PFSK-1 (cell line): Measurements from ENCODE around the gene NFIC.

Experiments used
- FOXP2 ChIP-seq: optimal IDR thresholded peaks from 2 replicates; pipeline ENCODE3; 2011; ENCODE audit warnings: borderline replicate concordance, control low read depth, inconsistent platforms; ENCODE audit not compliant: insufficient read depth; ENCODE audit errors: extremely low read length, extremely low read depth
- POLR2AphosphoS5 ChIP-seq: IDR thresholded peaks from 2 replicates; pipeline ENCODE4 v1.6.1; 2012; ENCODE audit warnings: low read depth, mild to moderate bottlenecking, control low read depth, low read length, moderate library complexity
- SIN3A ChIP-seq: IDR thresholded peaks from 2 replicates; pipeline ENCODE4 v1.6.1; 2012; ENCODE audit warnings: mild to moderate bottlenecking, low read length, moderate library complexity, borderline replicate concordance; ENCODE audit not compliant: insufficient read depth
- TAF1 ChIP-seq: IDR thresholded peaks from 2 replicates; pipeline ENCODE4 v1.6.1; 2012; ENCODE audit warnings: low read length, control low read depth, borderline replicate concordance; ENCODE audit not compliant: insufficient read depth
- TF ChIP-seq, protein P1 (sequence below), 2 experiments: IDR thresholded peaks; 2 replicates each; pipeline versions ENCODE4 v1.6.1 to v1.8.0; 2011 to 2012; ENCODE audit warnings: low read depth in 2 of 2, low read length in 2 of 2, control low read depth in 1 of 2, inconsistent platforms in 1 of 2, mild to moderate bottlenecking in 1 of 2, moderate library complexity in 1 of 2; ENCODE audit not compliant: insufficient read depth in 1 of 2

The NFIC gene

GRCh38 chr19:3335431-3336350 is 30.7 kb upstream of the NFIC start:
- TF ChIP-seq FOXP2: no peak
- no peak for TF ChIP-seq TAF1
- TF ChIP-seq SIN3A: no peak
- TF ChIP-seq, protein P1, sequence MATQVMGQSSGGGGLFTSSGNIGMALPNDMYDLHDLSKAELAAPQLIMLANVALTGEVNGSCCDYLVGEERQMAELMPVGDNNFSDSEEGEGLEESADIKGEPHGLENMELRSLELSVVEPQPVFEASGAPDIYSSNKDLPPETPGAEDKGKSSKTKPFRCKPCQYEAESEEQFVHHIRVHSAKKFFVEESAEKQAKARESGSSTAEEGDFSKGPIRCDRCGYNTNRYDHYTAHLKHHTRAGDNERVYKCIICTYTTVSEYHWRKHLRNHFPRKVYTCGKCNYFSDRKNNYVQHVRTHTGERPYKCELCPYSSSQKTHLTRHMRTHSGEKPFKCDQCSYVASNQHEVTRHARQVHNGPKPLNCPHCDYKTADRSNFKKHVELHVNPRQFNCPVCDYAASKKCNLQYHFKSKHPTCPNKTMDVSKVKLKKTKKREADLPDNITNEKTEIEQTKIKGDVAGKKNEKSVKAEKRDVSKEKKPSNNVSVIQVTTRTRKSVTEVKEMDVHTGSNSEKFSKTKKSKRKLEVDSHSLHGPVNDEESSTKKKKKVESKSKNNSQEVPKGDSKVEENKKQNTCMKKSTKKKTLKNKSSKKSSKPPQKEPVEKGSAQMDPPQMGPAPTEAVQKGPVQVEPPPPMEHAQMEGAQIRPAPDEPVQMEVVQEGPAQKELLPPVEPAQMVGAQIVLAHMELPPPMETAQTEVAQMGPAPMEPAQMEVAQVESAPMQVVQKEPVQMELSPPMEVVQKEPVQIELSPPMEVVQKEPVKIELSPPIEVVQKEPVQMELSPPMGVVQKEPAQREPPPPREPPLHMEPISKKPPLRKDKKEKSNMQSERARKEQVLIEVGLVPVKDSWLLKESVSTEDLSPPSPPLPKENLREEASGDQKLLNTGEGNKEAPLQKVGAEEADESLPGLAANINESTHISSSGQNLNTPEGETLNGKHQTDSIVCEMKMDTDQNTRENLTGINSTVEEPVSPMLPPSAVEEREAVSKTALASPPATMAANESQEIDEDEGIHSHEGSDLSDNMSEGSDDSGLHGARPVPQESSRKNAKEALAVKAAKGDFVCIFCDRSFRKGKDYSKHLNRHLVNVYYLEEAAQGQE (IDR thresholded peaks at IDR 0.05; ENCODE audit: insufficient read depth in 1 of 2, low read depth in 2 of 2, low read length in 2 of 2): no peak

- TF ChIP-seq, protein P1 (IDR thresholded peaks at IDR 0.05; ENCODE audit: insufficient read depth in 1 of 2, low read depth in 2 of 2, low read length in 2 of 2): no peak
- no peak for TF ChIP-seq TAF1
- TF ChIP-seq SIN3A: no peak
- no peak for TF ChIP-seq FOXP2
- TF ChIP-seq POLR2AphosphoS5: no peak
Measured at GRCh38 chr19:3336351-3336679, 30.1 kb upstream of the NFIC start.

DNA sequence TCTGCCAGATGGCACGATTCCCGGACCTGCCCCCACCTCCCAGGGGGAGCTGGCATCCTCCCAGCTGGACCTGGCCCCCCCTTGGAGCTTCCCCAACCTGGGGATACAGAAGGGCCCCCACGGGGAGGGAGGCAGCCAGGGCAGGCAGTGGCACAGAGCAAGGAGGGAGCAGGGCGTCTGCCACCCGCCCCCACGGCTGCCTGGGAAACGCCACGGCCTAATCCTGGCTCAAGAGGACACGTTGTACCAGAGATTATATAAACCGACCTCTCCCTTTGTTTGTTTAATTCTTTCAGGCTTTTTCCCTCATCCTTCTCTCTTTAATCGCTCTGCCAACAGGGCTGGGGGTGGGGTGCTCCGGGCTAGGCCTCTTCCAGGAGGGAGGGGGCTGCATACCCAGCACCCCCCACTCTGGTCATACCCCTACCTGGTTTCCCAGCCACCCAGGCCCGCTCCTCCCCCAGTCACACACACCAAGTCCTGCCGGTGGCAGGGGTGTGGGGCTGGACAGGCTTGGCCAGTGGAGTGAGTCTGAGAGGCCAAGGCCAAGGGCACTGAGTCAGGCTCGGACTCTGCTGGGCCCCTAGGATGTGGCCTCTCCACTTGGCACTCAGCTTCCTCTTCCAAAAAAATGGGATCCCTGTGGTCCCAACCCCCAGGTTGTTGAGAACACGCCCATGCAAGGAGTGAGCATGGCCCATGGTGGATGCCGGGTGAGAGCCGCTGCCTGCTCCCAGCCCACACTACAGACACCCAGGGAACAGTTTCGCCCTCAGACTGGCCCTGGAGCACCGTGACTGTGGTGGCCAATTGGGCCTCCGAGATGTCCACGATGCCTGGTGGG is 29.5 kb upstream of the NFIC start:
- no peak for TF ChIP-seq FOXP2
- TF ChIP-seq, protein P1 (IDR thresholded peaks at IDR 0.05; ENCODE audit: insufficient read depth in 1 of 2, low read depth in 2 of 2, low read length in 2 of 2): no peak
- TF ChIP-seq TAF1: no peak
- no peak for TF ChIP-seq SIN3A

- no peak for TF ChIP-seq SIN3A
- TF ChIP-seq FOXP2: no peak
- TF ChIP-seq, protein P1 (IDR thresholded peaks at IDR 0.05; ENCODE audit: insufficient read depth in 1 of 2, low read depth in 2 of 2, low read length in 2 of 2): no peak
- TF ChIP-seq TAF1: no peak
- no peak for TF ChIP-seq POLR2AphosphoS5
Measured at GRCh38 chr19:3338541-3339181, 27.7 kb upstream of the NFIC start.
